ENCODE results near the gene IL13.

GRCh38 chr5:132659598-132660493 is 1.9 kb downstream of the IL13 start:
- TF ChIP-seq EZH2phosphoT487 (IDR thresholded peaks at IDR 0.05; ENCODE audit: insufficient read depth, low read depth) (no peak), EZH2 (IDR thresholded peaks at IDR 0.05; ENCODE audit: insufficient read depth, poor library complexity, severe bottlenecking) (no peak)
